Measurements from ENCODE around the gene MIEF2. TPM values are rescaled to one million over a fixed set of nuclear protein-coding genes. Genes with fewer than 3 reads are reported as not detected.
A peak's percentile ranks its signal among the peaks of the same experiment; 100 is the strongest.

MIEF2 gene
- polyA plus RNA-seq, 3 donors = 12.2 to 19.2 (median 18.0) TPM

GRCh38 chr17:18251204-18251603, 9.3 kb upstream of the MIEF2 start:
- DNase-seq (ENCODE audit: extremely low read depth in 1 of 11, low read depth in 9 of 11, low spot score in 4 of 11) = no peak

DNA sequence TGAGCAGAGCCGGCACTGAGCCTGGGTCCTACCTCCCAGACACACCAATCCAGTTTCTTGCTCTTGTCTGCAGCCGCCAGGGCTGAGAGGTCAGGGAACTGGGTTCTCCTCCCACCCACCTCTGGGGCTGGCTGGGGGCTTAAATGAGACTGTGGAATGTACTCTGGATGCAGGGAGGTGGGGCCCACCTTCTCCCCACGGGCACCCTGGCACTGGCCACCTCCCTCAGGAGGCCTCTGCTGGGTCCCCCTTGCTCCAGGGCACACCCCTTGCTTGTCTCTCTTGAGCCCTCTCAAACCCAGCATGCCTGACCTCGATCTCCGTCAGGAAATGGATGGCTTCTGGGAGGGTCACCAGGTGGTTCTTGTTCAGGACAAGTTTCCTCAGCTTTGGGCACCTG, 8.3 kb upstream of the MIEF2 start:
- no peak for DNase-seq (ENCODE audit: extremely low read depth in 1 of 11, low read depth in 9 of 11, low spot score in 4 of 11)

GRCh38 chr17:18253187-18253884, 7.1 kb upstream of the MIEF2 start:
- DNase-seq (ENCODE audit: extremely low read depth in 1 of 11, low read depth in 9 of 11, low spot score in 4 of 11) = no peak

DNA sequence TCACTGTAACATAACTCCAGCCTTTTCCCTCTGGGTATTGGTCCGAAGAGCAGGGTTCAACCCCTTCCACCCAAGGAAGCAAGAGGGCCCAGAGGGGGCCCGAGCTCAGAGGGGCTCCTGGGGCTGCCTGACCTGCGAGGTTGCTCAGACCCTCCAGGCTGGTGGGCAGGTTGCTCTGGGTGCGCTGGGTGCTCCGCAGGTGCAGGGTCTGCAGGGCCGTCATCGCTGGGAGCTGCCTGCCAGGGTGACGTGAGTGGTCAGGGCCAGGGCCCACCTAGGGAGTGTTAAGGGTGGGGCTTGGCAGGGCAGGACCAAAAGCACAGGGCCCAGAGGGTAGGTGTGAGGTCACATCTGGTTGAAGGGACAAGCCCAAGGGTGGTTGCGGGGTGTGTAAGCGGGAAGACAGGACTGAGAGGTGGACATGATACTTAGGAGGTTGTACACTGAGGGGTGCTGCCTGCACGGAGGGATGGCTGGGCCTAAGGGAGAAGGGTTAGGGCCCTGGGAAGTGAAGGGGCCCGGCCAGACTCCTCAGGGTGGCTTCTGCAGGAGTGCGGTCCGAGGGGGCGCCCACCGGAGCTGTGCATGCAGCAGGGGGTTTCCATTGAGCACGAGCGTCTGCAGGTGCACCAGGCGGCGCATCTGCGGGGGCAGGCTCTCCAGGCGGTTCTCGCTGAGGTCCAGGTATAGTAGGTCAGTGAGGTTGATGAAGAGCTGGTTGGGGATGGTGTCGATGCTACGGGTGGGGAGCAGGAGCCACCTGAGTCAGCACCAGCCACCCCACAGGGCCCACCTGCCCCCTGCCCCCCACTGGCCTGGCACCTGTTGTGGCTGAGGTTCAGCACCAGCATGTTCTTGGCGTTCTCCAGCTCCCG, 6.3 kb upstream of the MIEF2 start:
- DNase-seq (ENCODE audit: extremely low read depth in 1 of 11, low read depth in 9 of 11, low spot score in 4 of 11) = no peak

DNA sequence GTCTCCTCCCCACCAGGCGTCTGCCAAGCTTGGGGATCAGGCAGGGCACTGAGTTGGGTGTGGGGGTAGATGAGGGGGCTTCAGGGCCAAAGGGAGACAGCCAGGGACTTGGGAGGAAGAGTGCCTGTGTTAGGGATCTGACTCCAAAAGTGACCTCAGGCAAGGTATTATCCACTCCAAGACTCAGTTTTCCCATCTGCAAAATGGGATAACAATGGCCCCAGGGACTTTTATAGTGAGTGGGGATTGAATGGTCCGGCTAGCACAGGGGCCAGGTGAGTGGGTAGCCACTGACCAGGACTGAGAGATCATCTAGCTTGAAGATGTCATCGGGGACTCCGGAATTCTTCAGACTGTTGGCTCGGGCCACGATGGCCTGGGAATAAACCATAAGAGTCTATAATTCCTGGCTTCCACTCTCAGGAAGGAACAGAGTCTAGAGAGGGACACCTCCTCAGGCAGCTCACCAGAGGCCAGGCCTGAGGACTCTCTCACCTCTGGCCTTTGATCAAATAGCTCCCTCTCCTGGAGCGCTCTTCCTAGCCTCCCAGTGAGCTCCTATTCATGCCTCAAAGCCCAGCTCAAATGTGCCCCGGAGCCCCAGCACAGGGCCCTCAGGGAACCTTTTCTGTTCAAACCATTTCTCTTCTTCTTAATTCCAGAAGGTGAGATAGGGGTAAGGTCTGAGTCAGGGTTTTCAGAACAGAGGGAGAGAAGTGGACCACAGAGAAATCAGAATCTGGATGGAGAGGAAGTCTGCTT, 5.4 kb upstream of the MIEF2 start:
- no peak for DNase-seq (ENCODE audit: extremely low read depth in 1 of 11, low read depth in 9 of 11, low spot score in 4 of 11)

- no peak for DNase-seq (ENCODE audit: extremely low read depth in 1 of 11, low read depth in 9 of 11, low spot score in 4 of 11)
Measured at GRCh38 chr17:18256351-18256750, 4.1 kb upstream of the MIEF2 start.

GRCh38 chr17:18256776-18257175, 3.7 kb upstream of the MIEF2 start:
- DNase-seq (ENCODE audit: extremely low read depth in 1 of 11, low read depth in 9 of 11, low spot score in 4 of 11) = no peak

GRCh38 chr17:18257268-18257981, 3.0 kb upstream of the MIEF2 start:
- no peak for DNase-seq (ENCODE audit: extremely low read depth in 1 of 11, low read depth in 9 of 11, low spot score in 4 of 11)

- no peak for DNase-seq (ENCODE audit: extremely low read depth in 1 of 11, low read depth in 9 of 11, low spot score in 4 of 11)
Measured at GRCh38 chr17:18257982-18258355, 2.5 kb upstream of the MIEF2 start.

- DNase-seq (ENCODE audit: extremely low read depth in 1 of 11, low read depth in 9 of 11, low spot score in 4 of 11) = peak in 1 of 11 donors; percentile 42
Measured at GRCh38 chr17:18258356-18259038, 2.0 kb upstream of the MIEF2 start, which contains the start of gene FLII. Gene FLII, minus strand, starts transcription at chr17:18258738. Its CDS starts 48 bp downstream, at chr17:18258690.

GRCh38 chr17:18259621-18260331, 686 bp upstream of the MIEF2 start:
- DNase-seq (ENCODE audit: extremely low read depth in 1 of 11, low read depth in 9 of 11, low spot score in 4 of 11) = no peak

GRCh38 chr17:18261146-18261515, 669 bp downstream of the MIEF2 start:
- peak in 2 of 11 donors; percentile 28 to 46 for DNase-seq (ENCODE audit: extremely low read depth in 1 of 11, low read depth in 9 of 11, low spot score in 4 of 11)

GRCh38 chr17:18261659-18262058, 1.2 kb downstream of the MIEF2 start:
- no peak for DNase-seq (ENCODE audit: extremely low read depth in 1 of 11, low read depth in 9 of 11, low spot score in 4 of 11)

GRCh38 chr17:18262111-18262510, 1.6 kb downstream of the MIEF2 start:
- DNase-seq (ENCODE audit: extremely low read depth in 1 of 11, low read depth in 9 of 11, low spot score in 4 of 11) = no peak

- DNase-seq (ENCODE audit: extremely low read depth in 1 of 11, low read depth in 9 of 11, low spot score in 4 of 11) = no peak
Measured at GRCh38 chr17:18262641-18263040, 2.2 kb downstream of the MIEF2 start.

DNA sequence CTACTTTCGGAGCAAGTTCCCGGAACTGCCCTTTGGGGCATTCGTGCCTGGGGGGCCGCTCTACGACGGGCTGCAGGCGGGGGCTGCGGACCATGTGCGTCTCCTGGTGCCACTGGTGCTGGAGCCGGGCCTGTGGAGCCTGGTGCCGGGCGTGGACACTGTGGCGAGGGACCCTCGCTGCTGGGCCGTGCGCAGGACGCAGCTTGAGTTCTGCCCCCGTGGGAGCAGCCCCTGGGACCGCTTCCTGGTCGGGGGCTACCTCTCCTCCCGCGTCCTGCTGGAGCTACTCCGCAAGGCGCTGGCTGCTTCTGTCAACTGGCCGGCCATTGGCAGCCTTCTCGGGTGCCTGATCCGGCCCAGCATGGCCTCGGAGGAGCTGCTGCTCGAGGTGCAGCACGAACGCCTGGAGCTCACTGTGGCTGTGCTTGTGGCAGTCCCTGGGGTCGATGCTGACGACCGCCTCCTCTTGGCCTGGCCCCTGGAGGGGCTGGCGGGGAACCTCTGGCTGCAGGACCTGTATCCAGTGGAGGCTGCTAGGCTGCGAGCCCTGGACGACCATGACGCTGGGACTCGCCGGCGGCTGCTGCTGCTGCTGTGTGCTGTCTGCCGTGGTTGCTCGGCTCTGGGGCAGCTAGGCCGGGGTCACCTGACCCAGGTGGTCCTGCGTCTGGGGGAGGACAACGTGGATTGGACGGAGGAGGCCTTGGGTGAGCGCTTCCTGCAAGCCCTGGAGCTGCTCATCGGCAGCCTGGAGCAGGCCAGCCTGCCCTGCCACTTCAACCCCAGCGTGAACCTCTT, 3.6 kb downstream of the MIEF2 start:
- no peak for DNase-seq (ENCODE audit: extremely low read depth in 1 of 11, low read depth in 9 of 11, low spot score in 4 of 11)

- no peak for DNase-seq (ENCODE audit: extremely low read depth in 1 of 11, low read depth in 9 of 11, low spot score in 4 of 11)
Measured at GRCh38 chr17:18267366-18267765, 6.9 kb downstream of the MIEF2 start.
